ENCODE measurements around the gene KCNJ9.

GRCh38 chr1:160104486-160104885 lies 23.1 kb downstream of the KCNJ9 start:
- TF ChIP-seq CTCF (IDR thresholded peaks at IDR 0.05; ENCODE audit: low read depth, low read length) (no peak), POLR2A (IDR thresholded peaks at IDR 0.05; ENCODE audit: extremely low read depth, insufficient read length) (no peak)

Data from NB4 (cell line).